ENCODE results near the gene WDR64.
A peak's percentile ranks its signal among the peaks of the same experiment; 100 is the strongest.
"Not testable (repeated sequence)": the region's sequence is repeated elsewhere in the genome, so short reads cannot be mapped to it uniquely, and the experiment has no call there.

WDR64 gene

GRCh38 chr1:241749041-241749944 is 97.2 kb downstream of the WDR64 start:
- no peak for DNase-seq

GRCh38 chr1:241749945-241750695 is 98.0 kb downstream of the WDR64 start:
- DNase-seq: no peak

DNA sequence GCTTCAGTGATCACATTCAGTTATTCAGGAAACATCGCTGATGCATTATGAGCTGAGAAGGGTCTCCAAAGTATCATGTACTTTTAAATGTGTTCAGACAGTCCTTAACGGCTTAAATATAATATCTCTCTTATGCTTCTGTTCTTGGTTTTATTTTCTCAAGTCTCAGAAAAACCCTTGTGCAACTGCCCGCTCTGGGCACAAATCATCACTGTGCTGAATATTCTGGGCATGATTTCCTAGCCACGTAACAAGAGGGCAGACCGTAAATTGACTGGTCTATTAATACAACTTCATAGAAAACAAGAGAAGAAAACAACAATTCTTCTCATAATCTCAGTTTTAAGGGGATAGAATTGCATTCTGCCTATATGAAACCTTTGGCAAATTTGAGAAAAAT is 99.4 kb downstream of the WDR64 start:
- no peak for DNase-seq

DNA sequence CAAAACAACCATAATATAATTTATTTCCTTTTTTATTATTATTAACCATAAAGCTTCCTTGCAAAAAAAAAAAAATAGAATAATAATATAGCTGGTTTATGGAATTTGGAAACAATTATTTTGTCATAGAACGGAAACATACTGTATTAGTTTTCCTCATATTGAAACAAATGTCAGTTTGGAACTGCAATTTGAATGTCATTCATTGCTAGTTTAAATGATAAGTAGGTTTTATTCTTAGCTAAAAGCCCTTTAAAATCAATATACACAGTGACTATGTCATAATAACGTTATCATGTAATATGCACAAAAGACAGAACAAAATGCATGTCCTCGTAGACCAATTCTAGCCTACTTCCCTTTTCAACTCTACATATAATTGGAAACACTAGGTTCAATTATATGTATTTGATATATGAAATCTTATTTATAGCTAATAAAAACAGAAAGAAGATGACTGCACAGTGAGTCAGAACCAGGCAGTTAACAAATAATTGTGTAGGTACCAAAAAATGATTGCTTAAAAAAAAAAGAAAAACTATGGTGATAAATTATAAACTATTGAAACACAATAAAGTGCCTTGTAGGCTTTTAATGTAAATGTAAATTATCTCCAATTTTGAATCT is 110.7 kb downstream of the WDR64 start:
- DNase-seq: no peak

GRCh38 chr1:241765390-241765789 is 113.3 kb downstream of the WDR64 start:
- DNase-seq: no peak

DNA sequence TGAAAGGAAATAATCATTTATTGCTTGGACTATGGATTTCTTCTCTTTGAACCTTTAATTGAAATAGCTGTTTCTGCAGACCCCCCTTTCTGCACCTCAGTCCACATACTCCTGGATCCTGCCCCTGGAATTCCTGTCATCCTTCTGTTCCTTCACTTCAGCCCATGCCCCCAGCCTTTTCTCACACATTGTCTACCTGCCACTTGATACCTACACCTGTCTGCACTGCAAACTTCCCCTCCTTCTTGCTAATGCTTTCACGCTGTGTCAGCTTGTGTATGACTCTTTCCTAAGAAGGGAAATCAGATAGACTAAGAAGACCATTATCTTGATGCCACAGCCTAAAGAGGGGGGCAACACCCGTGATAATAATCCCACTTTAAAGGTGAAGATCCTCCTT is 115.7 kb downstream of the WDR64 start:
- DNase-seq: no peak

- no peak for DNase-seq
These were observed 118.0 kb downstream of the WDR64 start for GRCh38 chr1:241770115-241770514.

DNA sequence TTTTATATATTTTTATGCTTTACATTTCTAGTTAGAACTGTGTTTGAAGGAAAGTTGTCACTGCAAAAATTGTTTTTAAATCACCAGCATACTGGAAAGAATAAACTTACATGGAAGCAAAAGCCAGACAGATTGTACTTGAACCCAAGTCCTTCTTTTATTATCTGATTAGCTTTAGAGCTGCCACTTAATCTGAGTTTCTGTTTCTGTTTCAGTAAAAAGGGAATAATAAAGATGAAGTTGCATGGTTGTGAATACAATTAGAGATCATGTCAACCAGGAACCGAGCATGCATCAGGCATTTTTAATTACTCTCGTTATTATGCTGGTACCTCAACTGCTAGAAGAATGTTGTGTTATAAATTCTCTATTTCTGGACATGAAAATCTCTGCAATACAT is 119.0 kb downstream of the WDR64 start:
- no peak for DNase-seq

GRCh38 chr1:241772932-241773500 is 120.9 kb downstream of the WDR64 start:
- no peak for DNase-seq

DNA sequence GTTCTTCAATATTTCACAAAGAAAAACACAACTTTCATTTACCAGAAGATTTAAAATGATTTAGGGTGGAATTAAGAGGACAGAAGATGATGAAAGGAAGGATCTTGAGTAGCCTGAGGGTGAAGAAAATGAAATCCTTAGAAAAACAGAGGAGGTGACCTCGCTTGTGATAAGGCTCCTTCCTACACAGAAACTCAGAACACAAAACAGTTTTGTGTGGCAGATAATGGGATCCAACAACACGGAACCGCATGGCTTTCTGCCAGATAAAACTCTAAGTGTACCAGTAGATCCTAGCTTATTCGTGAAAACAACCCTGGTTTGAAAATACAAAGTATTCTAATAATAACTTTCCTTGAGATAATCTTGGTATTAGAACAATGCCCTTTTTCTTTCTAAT is 121.9 kb downstream of the WDR64 start:
- DNase-seq: no peak

DNA sequence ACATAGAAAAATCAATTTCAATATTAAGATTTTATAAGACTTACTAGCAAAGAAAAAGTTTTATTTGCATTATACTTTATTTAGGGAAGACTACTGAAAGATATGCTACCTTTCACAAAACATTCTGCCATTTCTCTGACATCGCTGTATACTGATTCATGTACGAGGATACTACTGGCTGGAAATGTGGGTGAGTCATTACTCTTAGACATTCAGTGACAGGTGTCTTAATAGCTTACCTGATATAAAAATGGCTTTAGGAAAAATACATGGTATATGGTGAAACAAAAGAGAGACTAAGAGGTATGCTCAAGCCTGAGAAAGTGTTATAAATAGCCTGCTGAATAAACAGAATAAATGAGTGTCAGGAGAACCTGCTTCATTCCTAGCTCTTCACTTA is 122.9 kb downstream of the WDR64 start:
- no peak for DNase-seq

GRCh38 chr1:241776911-241777310 is 124.8 kb downstream of the WDR64 start:
- DNase-seq: no peak

- no peak for DNase-seq
These were observed 126.0 kb downstream of the WDR64 start for GRCh38 chr1:241778117-241778516.

DNA sequence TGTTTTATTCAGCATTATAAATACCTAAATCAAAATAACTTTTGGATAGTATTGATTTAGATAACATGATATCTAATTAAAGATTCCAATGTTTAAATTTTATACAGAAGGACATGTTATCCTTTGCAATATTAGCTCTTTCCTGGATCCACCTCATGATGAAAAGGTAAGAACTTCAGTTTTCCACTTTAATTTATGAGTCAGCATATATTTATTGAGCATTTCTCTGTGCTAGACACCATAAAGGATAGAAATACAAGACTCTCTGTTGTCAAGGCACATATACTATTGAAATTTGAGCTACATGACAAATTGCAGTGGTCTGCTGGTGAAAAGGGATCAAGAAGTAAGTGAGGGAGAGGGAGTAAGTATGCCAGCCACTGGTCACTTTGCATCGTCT is 127.8 kb downstream of the WDR64 start:
- DNase-seq: no peak

DNA sequence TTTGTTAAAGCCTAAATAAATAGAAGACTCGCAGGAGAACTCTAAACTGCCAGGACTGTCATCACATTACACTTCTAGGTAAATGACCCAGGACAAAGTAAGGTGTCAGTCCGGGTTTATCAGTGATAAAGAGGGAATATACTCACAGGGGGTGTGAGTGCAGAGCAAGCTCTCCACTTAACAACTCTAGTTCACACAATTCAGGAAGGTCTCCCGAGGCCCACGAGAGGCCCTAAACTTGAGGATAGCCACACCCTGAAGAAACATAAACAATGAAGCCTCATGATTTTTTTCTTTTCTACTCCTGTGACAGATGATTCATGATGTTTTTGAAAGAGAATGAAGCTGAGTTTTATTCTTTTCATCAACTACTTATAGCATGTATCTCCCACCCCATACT is 130.3 kb downstream of the WDR64 start:
- DNase-seq: peak; percentile 20

DNA sequence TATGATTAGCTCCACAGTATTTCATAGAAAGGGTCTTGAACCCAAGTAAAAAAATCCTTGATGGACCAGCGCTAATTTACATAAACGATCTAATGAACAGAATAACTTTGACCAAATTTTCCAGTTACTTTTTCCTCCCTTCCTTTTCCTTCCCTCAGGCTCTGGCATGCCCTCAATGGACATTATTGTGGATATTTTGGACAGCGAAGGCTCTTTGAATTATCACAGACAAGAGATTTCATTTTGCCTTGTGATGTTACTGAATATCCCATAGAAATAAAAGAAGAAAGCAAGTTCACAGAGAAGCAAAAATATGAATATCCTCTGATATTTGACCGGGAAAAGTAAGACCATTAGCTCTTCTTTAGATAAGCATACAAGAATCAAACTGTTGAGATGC is 135.6 kb downstream of the WDR64 start:
- DNase-seq: no peak

DNA sequence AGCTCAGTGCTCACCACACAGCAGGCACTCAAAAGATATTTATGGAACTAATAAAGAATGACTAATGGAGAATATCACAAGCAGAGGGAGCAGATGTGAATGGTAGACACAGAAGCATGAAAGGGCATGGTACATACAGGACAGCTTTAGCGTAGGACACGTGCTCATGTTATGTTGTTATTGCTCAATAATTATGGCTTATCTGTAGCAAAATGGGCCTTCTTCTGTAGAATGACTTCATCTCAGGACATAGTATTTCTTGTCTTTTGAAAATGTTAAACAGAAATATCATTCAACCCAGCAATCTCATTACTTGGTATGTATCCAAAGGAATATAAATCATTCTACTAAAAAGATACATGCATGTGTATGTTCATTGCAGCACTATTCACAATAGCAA is 137.0 kb downstream of the WDR64 start:
- DNase-seq: no peak

- DNase-seq: no peak
These were observed 147.3 kb downstream of the WDR64 start for GRCh38 chr1:241799416-241799815.

DNA sequence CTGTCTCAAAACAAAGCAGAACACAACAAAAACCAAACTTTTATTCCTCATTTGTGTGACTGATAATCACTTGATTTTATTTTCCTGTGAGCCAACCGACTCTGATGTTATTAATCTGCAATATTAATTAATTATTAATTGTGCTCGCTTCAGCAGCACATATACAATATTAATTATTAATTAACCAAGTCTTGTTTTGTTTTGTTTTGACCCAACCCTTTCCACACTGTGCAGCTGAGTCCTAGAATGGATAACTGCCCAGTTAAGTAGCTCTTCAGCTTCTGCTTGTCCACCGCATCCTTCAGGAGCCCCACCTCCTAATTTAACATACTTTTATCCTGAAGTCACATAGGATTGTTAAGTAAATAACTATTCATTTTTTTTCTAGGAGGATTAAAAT is 148.6 kb downstream of the WDR64 start:
- DNase-seq: no peak

DNA sequence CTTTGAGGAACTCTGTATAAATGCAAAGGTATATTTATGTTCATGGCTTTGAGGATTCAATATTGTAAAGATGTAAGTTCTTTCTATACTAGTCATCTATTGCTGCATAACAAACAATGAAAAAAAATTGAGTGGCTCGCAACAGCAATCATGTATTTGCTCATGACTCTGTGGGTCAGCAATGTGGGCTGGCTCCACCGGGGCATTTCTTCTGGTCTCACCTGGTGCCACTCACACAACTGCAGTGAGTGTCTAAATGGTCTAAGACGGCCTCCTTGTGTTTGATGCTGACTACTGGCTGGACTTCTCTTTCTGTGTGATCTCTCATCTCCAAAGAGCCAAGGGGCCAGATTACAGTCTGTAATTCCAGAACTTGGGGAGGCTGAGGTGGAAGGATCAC is 150.8 kb downstream of the WDR64 start:
- DNase-seq: no peak

- not testable (repeated sequence) for DNase-seq
These were observed 152.6 kb downstream of the WDR64 start for GRCh38 chr1:241804706-241805105.

DNA sequence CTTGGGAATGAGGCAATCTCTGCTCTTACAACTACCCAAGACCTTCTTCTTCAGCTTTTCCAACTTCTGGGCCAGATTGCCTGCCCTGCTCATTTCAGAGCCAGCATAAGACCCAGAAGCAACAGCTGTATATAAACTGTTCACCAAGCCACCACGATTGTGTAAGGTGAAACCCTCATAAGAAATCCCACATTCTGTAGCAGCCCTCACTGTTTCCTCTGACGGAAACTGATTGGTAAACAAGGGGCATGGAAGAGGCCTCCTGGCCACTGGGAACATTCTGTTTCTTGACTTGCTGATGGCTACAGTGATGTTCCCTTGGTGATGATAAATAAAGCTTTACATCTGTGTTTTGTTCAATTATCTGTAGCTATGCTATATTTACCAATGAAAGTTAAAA is 156.2 kb downstream of the WDR64 start:
- no peak for DNase-seq

DNA sequence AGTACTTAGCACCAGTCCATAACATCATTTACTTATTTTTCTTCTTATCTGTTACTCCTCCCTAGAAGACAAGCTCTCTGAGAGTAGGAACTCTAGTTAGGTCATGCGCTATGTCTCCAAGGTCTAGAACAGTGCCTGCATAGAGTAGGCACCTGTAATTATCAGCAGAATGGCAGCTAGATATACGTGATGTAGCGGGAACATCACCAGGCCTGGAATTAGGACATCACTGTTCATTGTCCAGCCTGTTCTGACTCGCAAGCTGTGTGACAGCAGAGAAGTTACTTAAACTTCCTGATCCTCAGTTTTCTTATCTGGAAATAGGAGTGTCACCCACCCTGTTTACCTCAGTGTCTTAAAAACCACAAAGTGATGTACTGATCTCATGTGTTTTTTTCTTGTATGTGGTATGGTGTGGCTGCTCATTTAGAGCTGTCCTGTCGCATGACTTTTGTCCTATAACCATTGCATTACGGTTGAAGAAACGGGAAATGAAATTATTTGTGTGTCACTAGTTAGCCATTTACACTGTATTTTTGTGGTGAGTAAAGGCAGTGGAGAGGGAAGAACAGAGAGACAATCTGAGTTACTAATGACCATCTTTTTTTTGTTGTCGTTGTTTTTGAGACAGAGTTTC is 158.8 kb downstream of the WDR64 start:
- DNase-seq: no peak
